GM12875 (cell line): ENCODE results near the gene DDX54.

ENCODE experiments used
- H3K4me3 ChIP-seq: one replicate; pipeline ENCODE4 v1.5.1; 2011; ENCODE audit warnings: low read depth, low read length, control low read depth
- CTCF ChIP-seq: IDR thresholded peaks from 2 replicates; pipeline ENCODE4 v1.5.1; 2011; ENCODE audit warnings: low read depth, mild to moderate bottlenecking, control low read depth, inconsistent platforms, low read length, moderate library complexity, borderline replicate concordance; ENCODE audit not compliant: insufficient read depth

The DDX54 gene

GRCh38 chr12:113133666-113134065 is 51.6 kb downstream of the DDX54 start:
- no peak overlapping the region for H3K4me3 ChIP-seq
- TF ChIP-seq CTCF: no peak

- TF ChIP-seq CTCF: no peak
- H3K4me3 ChIP-seq: no peak overlapping the region
Measured at GRCh38 chr12:113133036-113133435, 52.2 kb downstream of the DDX54 start.

GRCh38 chr12:113131556-113131955 is 53.7 kb downstream of the DDX54 start:
- H3K4me3 ChIP-seq: no peak overlapping the region
- TF ChIP-seq CTCF: no peak

- TF ChIP-seq CTCF: peak; percentile 31; the same call in 1 of the 2 replicates
- no peak overlapping the region for H3K4me3 ChIP-seq
Measured at GRCh38 chr12:113130457-113131135, 54.7 kb downstream of the DDX54 start.

GRCh38 chr12:113129664-113130456 is 55.4 kb downstream of the DDX54 start:
- no peak overlapping the region for H3K4me3 ChIP-seq

GRCh38 chr12:113128802-113129663 is 56.2 kb downstream of the DDX54 start:
- H3K4me3 ChIP-seq: no peak overlapping the region
- no peak for TF ChIP-seq CTCF

More at GRCh38 chr12:113129664-113130456, 55.4 kb downstream of the DDX54 start:
- TF ChIP-seq CTCF: no peak
